GM21390 (cell line): Measurements from ENCODE around the gene ITFG1.
A peak's percentile ranks its signal among the peaks of the same experiment; 100 is the strongest.
"Not testable (repeated sequence)": the region's sequence is repeated elsewhere in the genome, so short reads cannot be mapped to it uniquely, and the experiment has no call there.

Source experiments
- ATAC-seq: cut with Tn5 transposase; IDR thresholded peaks from one replicate; pipeline ENCODE4 v1.9.1; 2021; ENCODE audit not compliant: unreplicated experiment

The ITFG1 gene

GRCh38 chr16:47161464-47161863 is 299.4 kb downstream of the ITFG1 start:
- no peak for ATAC-seq

GRCh38 chr16:47160422-47160821 is 300.4 kb downstream of the ITFG1 start:
- ATAC-seq: no peak

- no peak for ATAC-seq
Observed at GRCh38 chr16:47158992-47159391, 301.9 kb downstream of the ITFG1 start.

- ATAC-seq: no peak
Observed at GRCh38 chr16:47156680-47157215, 304.1 kb downstream of the ITFG1 start.

GRCh38 chr16:47152501-47152900 is 308.4 kb downstream of the ITFG1 start:
- ATAC-seq: not testable (repeated sequence)

GRCh38 chr16:47150067-47150466 is 310.8 kb downstream of the ITFG1 start:
- no peak for ATAC-seq

- ATAC-seq: no peak
Observed at GRCh38 chr16:47144559-47144877, 316.3 kb downstream of the ITFG1 start.

DNA sequence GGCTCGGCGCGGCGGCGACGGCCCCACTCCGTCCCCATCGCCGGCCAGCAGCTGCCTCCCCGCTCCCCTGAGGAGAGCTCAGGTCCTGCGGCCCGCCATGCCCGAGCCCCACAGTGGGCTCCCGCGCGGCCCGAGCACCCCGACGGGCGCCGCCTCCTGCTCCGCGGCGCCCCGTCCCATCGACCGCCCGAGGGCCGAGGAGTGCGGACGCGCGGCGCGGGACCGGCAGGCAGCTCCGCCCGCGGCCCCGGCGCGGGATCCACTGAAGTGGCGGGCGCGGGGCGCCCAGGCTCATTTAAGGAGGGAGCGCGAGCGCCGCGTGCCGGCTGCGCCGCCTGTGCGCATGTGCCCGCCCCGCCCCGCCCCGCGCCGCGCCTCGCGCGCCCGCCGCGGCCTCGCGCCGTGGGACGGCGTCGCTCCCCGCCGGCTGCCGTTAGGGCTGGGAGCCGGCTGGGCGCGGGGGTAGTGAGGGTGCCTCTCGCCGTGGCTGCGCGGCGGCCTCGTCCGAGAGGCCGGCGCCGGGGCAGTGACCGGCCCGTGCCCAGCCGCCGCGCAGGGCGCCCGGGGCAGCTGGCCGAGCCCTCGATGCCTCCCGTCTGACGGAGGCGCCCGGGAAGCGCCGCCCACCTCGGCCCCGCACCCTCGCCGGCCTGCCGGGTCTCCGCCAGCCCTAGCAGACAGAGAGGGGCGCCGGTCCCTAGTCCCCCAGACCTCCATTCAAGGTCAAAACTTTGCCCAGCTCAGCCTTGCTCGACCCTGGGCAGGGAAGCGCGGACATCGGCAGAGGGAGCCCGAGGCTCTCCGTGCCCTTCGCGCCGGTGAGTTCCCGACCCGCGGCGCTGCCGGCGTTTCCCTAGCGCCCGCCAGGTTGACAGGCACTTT is 316.9 kb downstream of the ITFG1 start, which contains the start of gene NETO2:
Gene NETO2, minus strand, starts transcription at position 269 of the 882 bp plus-strand sequence. CDS start 333 bp downstream, outside the sequence.
- ATAC-seq: peak; percentile 48

DNA sequence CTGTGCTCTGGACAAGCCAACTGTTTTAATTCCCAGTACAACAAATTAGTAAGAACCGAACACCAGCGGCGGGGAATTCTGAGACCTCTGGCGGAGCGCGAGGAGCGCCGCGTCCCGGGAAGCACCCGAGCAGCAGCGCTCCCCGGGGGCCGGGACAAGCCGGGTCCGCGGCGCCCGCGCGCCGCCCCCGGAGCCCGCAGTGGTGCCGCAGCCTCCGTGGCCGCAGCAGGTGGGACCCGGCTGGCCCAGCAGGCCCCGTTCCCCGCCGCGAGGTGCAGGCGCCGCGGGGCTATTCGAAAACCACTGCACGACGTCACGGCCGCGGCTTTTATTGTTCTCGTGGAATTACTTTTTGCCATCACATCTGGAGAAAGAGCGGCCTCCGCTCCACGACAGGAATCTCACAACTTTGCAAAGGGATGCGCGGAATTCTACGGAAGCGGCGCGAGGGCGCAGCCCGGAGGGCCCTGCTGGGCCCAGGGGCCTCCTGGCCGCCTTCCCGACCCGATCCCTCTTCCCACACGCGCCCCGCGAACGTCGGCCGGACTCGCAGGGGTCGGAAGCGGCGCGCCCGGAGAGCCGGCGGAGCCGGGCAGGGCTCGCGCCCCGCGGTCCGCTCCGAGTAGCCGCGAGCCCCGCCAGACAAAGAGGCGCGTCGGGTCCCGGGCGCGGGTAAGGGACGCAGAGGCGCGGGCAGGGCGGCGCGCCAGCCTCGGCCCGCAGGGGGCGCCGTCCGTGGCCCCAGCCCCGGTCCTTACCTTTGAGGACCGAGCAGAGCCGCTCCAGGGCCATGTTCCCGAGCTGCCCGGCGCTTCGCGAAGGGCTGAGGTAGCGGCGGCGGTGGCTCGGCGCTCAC is 317.8 kb downstream of the ITFG1 start:
- peak; percentile 59 for ATAC-seq

DNA sequence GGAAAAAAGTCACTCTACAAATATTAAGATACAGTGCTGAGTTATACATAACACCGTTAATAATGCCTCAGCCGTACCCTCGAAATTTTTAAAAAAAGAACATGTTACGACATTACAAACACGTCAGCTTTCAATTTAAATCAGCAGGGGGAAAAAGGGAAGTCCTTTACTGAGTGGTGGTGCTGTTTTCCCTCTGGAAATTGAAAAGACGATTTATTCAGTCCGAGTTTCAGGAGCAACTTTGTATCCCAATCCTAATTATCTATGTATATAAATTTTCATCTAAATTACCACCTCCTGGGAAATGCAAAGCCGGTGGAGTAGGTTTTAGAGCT is 318.4 kb downstream of the ITFG1 start:
- no peak for ATAC-seq

DNA sequence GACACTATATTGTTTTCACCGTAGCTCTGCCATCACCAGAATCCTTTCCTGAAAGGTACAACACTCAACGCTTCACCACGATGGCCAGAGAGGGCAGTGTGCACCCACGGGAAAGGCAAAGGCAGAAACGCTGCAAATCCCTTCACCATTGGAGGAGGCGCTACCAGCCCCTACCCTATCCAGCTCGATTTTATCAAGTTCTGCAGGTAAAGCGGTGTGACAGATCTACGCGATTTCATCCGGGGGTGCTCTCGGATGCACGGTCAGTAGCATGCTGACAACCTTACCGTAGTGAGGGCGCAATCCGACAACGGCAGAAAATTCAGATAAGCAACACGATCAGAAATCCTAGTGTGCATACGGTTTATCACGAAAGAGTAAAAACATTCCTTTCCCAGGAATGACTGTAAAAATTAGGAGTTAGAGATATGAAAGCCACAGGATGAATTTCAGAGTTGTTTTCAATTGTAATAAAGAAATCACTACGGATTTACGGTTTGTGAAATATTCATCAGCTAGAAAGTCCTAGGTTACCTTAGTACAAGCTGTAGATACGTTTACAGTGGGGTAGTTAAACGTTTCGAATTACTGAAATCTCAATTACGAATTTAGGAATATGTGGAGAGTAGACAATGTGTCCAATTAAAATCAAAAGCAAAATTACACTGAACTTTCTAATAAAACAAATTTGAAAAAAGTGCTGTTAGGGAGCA is 318.9 kb downstream of the ITFG1 start:
- peak; percentile 47 for ATAC-seq

DNA sequence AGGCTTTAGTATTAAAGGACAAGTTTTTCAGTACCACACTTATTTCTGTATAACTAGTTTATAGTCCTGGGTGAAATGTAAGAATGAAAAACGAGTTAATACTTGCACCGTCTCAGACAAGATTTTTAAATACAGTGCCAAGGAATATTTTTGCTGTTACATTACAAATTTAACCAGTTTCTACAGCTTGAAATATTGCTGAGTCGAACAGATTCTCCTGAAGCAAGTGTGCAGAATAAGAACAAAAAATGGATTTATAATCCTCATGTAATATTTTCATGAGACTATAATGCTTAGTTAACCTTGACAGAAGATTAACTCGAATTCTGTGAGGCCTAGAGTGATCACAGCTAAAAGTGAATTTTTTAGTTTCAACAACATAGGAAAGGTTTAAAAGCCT is 320.2 kb downstream of the ITFG1 start:
- ATAC-seq: no peak

- no peak for ATAC-seq
Observed at GRCh38 chr16:47139561-47140185, 321.2 kb downstream of the ITFG1 start.

DNA sequence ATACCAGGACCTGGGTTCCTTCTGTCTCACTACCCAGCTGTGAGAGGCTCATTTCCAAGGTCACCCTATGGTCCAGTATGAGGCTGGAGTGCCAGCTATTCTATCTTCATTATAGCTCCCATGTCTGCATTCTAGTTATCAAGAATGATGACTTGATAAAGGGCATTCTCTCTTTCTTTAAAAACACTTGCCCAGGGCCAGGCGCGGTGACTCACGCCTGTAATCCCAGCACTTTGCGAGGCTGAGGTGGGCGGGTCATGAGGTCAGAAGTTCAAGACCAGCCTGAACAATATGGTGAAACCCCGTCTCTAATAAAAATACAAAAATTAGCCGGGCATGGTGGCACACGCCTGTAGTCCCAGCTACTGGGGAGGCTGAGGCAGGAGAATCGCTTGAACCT is 322.9 kb downstream of the ITFG1 start:
- ATAC-seq: not testable (repeated sequence)

DNA sequence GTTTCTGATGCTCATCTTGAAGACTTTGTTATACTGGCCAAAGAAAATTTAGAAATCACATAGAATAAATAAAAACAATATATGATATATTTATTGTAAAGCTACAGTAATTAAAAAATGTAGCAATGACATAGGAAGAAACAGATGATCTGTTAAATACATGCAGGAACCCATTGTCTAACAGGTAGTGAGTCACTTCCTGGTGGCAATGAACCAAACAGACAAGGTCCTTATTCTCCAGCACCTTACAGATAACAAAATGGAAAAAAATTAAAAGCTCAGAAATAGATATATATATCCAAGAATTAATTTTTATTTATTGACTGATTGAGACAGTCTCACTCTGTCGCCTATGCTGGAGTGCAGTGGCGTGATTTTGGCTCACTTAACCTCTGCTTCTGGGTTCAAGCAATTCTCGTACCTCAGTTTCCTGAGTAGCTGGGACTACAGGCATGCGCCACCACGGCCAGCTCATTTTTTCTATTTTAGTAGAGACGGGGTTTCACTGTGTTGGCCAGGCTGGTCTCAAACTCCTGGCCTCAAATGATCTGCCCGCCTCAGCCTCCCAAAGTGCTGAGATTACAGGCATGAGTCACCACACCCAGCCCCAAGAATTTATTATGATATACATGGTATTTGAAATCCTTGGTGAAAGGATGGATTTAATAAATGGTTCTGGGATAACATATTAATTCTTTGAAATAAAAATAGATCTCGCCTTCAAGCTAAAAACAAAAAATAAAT is 324.6 kb downstream of the ITFG1 start:
- no peak for ATAC-seq

- no peak for ATAC-seq
Observed at GRCh38 chr16:47134550-47134949, 326.3 kb downstream of the ITFG1 start.

- ATAC-seq: no peak
Observed at GRCh38 chr16:47132308-47132707, 328.6 kb downstream of the ITFG1 start.

- ATAC-seq: no peak
Observed at GRCh38 chr16:47129755-47130435, 331.0 kb downstream of the ITFG1 start.

- no peak for ATAC-seq
Observed at GRCh38 chr16:47127541-47127940, 333.3 kb downstream of the ITFG1 start.
